ENCODE data around the gene ORC5.

- TF ChIP-seq, protein P1, sequence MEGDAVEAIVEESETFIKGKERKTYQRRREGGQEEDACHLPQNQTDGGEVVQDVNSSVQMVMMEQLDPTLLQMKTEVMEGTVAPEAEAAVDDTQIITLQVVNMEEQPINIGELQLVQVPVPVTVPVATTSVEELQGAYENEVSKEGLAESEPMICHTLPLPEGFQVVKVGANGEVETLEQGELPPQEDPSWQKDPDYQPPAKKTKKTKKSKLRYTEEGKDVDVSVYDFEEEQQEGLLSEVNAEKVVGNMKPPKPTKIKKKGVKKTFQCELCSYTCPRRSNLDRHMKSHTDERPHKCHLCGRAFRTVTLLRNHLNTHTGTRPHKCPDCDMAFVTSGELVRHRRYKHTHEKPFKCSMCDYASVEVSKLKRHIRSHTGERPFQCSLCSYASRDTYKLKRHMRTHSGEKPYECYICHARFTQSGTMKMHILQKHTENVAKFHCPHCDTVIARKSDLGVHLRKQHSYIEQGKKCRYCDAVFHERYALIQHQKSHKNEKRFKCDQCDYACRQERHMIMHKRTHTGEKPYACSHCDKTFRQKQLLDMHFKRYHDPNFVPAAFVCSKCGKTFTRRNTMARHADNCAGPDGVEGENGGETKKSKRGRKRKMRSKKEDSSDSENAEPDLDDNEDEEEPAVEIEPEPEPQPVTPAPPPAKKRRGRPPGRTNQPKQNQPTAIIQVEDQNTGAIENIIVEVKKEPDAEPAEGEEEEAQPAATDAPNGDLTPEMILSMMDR (IDR thresholded peaks at IDR 0.05), result no peak
- TF ChIP-seq RFX5 (IDR thresholded peaks at IDR 0.05), result no peak
- no peak for TF ChIP-seq RAD21 (conservative IDR thresholded peaks at IDR 0.05 in 1 of 2, IDR thresholded peaks at IDR 0.05 in 1 of 2)
- TF ChIP-seq EP300 (IDR thresholded peaks at IDR 0.05), result no peak
- TF ChIP-seq NFE2L2 (conservative IDR thresholded peaks at IDR 0.05; ENCODE audit: low read length), result no peak
- TF ChIP-seq HDAC2 (IDR thresholded peaks at IDR 0.05), result no peak
- TF ChIP-seq MYC (IDR thresholded peaks at IDR 0.05; ENCODE audit: borderline replicate concordance, low read length), result no peak
- TF ChIP-seq POLR2A (IDR thresholded peaks at IDR 0.05; ENCODE audit: low read length), result no peak
Observed at GRCh38 chr7:104135760-104136558, 71.9 kb downstream of the ORC5 start.
